T47D (cell line): Measurements from ENCODE around the gene MRGPRG.

ENCODE experiments used
- DNase-seq, 2 experiments: peaks; one replicate each; pipeline versions ENCODE4 v3.0.0 to v3.0.0-alpha.2; 2011 to 2012; ENCODE audit warnings: low read depth in 1 of 2, low spot score in 1 of 2
- JUND ChIP-seq: IDR thresholded peaks from 2 replicates; pipeline ENCODE4 v1.6.1; 2012; ENCODE audit warnings: low read depth
- in situ Hi-C: cut with HindIII; loops from 2 replicates; pipeline ENCODE4 v1.10.0; 2016; ENCODE audit warnings: low sequenced_read_pairs, low pct_unique_long_range_greater_than_20kb

MRGPRG gene

GRCh38 chr11:3222941-3223915 is 4.6 kb upstream of the MRGPRG start:
- no peak for DNase-seq
- no peak for TF ChIP-seq JUND
- in situ Hi-C loops = no loop called here

- TF ChIP-seq JUND = no peak
- DNase-seq = no peak
- in situ Hi-C loops = no loop called here
These were observed 3.6 kb upstream of the MRGPRG start for GRCh38 chr11:3222003-3222855.

GRCh38 chr11:3221408-3222002 is 2.9 kb upstream of the MRGPRG start:
- in situ Hi-C loops = no loop called here
- TF ChIP-seq JUND = no peak
- no peak for DNase-seq

- in situ Hi-C loops = no loop called here
- no peak for DNase-seq
- no peak for TF ChIP-seq JUND
These were observed 2.2 kb upstream of the MRGPRG start for GRCh38 chr11:3220521-3221407.

GRCh38 chr11:3220101-3220500 is 1.5 kb upstream of the MRGPRG start:
- in situ Hi-C loops = no loop called here

GRCh38 chr11:3219281-3219892 is 774 bp upstream of the MRGPRG start:
- in situ Hi-C loops = no loop called here
- TF ChIP-seq JUND = no peak
- DNase-seq = no peak

More at GRCh38 chr11:3220101-3220500, 1.5 kb upstream of the MRGPRG start:
- no peak for DNase-seq
- no peak for TF ChIP-seq JUND

GRCh38 chr11:3217818-3218482 is 663 bp downstream of the MRGPRG start:
- no peak for DNase-seq
- no peak for TF ChIP-seq JUND
- in situ Hi-C loops = no loop called here

- no peak for TF ChIP-seq JUND
- in situ Hi-C loops = no loop called here
These were observed 2.5 kb downstream of the MRGPRG start for GRCh38 chr11:3216027-3216525.

GRCh38 chr11:3215346-3216026 is 3.1 kb downstream of the MRGPRG start:
- no peak for DNase-seq
- in situ Hi-C loops = no loop called here
- no peak for TF ChIP-seq JUND

More at GRCh38 chr11:3216027-3216525, 2.5 kb downstream of the MRGPRG start:
- DNase-seq = no peak

GRCh38 chr11:3214420-3214699 is 4.3 kb downstream of the MRGPRG start:
- TF ChIP-seq JUND = no peak
- DNase-seq = no peak
- in situ Hi-C loops = no loop called here
